Measurements from ENCODE around the gene C6orf15.

C6orf15 gene

DNA sequence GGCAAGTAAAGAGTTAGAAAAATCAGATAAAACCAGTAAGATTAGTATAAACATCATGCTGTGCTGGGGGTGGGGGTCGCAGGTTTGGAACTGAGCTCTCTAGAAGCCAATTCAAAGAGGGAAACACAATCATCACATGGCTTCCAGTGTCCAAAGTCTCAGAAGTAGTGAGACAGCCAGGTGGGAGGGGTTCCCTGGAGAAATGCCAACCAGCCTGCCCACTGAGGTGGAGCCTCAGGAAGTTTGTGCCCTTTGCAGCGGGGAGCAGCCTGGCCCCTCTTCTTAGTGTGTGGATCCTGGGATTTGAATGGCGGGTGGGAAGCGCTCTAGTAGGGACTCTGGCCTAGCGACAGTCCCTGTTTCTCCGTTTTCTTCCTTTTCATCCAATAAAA, 21.4 kb downstream of the C6orf15 start:
- H3K27me3 ChIP-seq (replicated peaks; ENCODE audit: control insufficient read depth, insufficient read depth, low read length), result no peaks in the 10 kb centered on the region; the same call in none of the 2 replicates
- DNase-seq (ENCODE audit: extremely low read depth, insufficient read length), result no peak
- H3K36me3 ChIP-seq (ENCODE audit: control insufficient read depth, insufficient read depth, low read length), result no peaks in the 10 kb centered on the region
- TF ChIP-seq, protein P1, sequence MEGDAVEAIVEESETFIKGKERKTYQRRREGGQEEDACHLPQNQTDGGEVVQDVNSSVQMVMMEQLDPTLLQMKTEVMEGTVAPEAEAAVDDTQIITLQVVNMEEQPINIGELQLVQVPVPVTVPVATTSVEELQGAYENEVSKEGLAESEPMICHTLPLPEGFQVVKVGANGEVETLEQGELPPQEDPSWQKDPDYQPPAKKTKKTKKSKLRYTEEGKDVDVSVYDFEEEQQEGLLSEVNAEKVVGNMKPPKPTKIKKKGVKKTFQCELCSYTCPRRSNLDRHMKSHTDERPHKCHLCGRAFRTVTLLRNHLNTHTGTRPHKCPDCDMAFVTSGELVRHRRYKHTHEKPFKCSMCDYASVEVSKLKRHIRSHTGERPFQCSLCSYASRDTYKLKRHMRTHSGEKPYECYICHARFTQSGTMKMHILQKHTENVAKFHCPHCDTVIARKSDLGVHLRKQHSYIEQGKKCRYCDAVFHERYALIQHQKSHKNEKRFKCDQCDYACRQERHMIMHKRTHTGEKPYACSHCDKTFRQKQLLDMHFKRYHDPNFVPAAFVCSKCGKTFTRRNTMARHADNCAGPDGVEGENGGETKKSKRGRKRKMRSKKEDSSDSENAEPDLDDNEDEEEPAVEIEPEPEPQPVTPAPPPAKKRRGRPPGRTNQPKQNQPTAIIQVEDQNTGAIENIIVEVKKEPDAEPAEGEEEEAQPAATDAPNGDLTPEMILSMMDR (IDR thresholded peaks at IDR 0.05; ENCODE audit: insufficient read depth, low read length, poor library complexity, severe bottlenecking), result no peak
- no peak overlapping the region for H3K4me3 ChIP-seq (replicated peaks; ENCODE audit: low read depth, low read length)

- Histone ChIP-seq H3K4me3 (replicated peaks; ENCODE audit: low read depth, low read length) (no peak overlapping the region), H3K36me3 (ENCODE audit: control insufficient read depth, insufficient read depth, low read length) (no peaks in the 10 kb centered on the region), H3K27me3 (replicated peaks; ENCODE audit: control insufficient read depth, insufficient read depth, low read length) (no peaks in the 10 kb centered on the region; the same call in 1 of the 2 replicates)
- DNase-seq (ENCODE audit: extremely low read depth, insufficient read length), result no peak
- TF ChIP-seq, protein P1 (IDR thresholded peaks at IDR 0.05; ENCODE audit: insufficient read depth, low read length, poor library complexity, severe bottlenecking), result no peak
Observed at GRCh38 chr6:31090275-31090972, 22.0 kb downstream of the C6orf15 start.

- peak; percentile 39 for DNase-seq (ENCODE audit: extremely low read depth, insufficient read length)
- Histone ChIP-seq H3K27me3 (replicated peaks; ENCODE audit: control insufficient read depth, insufficient read depth, low read length) (no peaks in the 10 kb centered on the region; the same call in 1 of the 2 replicates), H3K36me3 (ENCODE audit: control insufficient read depth, insufficient read depth, low read length) (no peaks in the 10 kb centered on the region), H3K4me3 (replicated peaks; ENCODE audit: low read depth, low read length) (no peak overlapping the region)
- TF ChIP-seq, protein P1 (IDR thresholded peaks at IDR 0.05; ENCODE audit: insufficient read depth, low read length, poor library complexity, severe bottlenecking), result peak; percentile 73
Observed at GRCh38 chr6:31087494-31088089, 24.8 kb downstream of the C6orf15 start.

DNA sequence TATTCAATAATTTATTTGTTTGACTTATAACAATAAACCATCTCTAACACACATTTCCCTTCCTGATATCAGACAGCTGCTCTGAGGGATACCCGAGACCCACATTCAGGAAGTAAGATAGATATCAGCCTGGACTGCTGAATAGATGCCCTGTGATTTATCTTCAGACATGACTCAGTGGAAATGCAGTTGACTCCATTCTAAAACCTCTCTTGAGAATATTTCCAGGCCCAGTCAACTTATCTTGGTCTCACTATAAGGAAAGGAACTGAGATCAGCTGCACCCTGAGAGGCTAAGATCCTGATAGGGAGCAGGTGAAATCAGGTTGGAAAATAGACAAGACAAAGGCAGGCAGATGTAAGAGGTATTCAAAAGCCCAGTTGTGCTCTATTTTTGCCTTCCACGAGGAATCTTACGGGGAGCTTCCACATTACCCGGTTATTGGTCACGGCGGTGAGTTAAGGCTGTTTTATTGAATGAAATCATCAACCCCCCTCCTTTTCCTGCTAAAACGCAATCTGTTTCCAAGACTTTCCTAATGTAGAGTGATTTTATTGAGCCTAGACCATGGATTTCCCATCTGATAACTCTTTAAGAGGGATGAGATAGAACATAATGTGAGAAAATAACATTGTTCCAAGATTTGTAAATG, 25.5 kb downstream of the C6orf15 start:
- no peak for DNase-seq (ENCODE audit: extremely low read depth, insufficient read length)
- Histone ChIP-seq H3K27me3 (replicated peaks; ENCODE audit: control insufficient read depth, insufficient read depth, low read length) (no peaks in the 10 kb centered on the region; the same call in 1 of the 2 replicates), H3K36me3 (ENCODE audit: control insufficient read depth, insufficient read depth, low read length) (no peaks in the 10 kb centered on the region), H3K4me3 (replicated peaks; ENCODE audit: low read depth, low read length) (no peak overlapping the region)
- TF ChIP-seq, protein P1 (IDR thresholded peaks at IDR 0.05; ENCODE audit: insufficient read depth, low read length, poor library complexity, severe bottlenecking), result no peak

GRCh38 chr6:31083742-31084354, 28.5 kb downstream of the C6orf15 start:
- H3K4me3 ChIP-seq (replicated peaks; ENCODE audit: low read depth, low read length), result no peak overlapping the region
- no peaks in the 10 kb centered on the region for H3K36me3 ChIP-seq (ENCODE audit: control insufficient read depth, insufficient read depth, low read length)
- TF ChIP-seq, protein P1 (IDR thresholded peaks at IDR 0.05; ENCODE audit: insufficient read depth, low read length, poor library complexity, severe bottlenecking), result peak; percentile 72
- no peak for DNase-seq (ENCODE audit: extremely low read depth, insufficient read length)
- H3K27me3 ChIP-seq (replicated peaks; ENCODE audit: control insufficient read depth, insufficient read depth, low read length), result no peaks in the 10 kb centered on the region
